ENCODE measurements around the gene RFXANK.
"Not testable (repeated sequence)": the region's sequence is repeated elsewhere in the genome, so short reads cannot be mapped to it uniquely, and the experiment has no call there.

The RFXANK gene

GRCh38 chr19:19206938-19207337 lies 14.9 kb downstream of the RFXANK start:
- DNase-seq = no peak

GRCh38 chr19:19207637-19208572 lies 15.8 kb downstream of the RFXANK start:
- DNase-seq = peak; percentile 73

GRCh38 chr19:19209372-19209771 lies 17.3 kb downstream of the RFXANK start:
- DNase-seq = no peak

GRCh38 chr19:19211499-19212420 lies 19.7 kb downstream of the RFXANK start, which contains the start of gene NCAN:
Gene NCAN (plus strand): TSS chr19:19211958. CDS start chr19:19216954, 4,996 bp downstream.
- DNase-seq = no peak

GRCh38 chr19:19212916-19213315 lies 20.9 kb downstream of the RFXANK start:
- no peak for DNase-seq

GRCh38 chr19:19213426-19214158 lies 21.5 kb downstream of the RFXANK start:
- DNase-seq = no peak

GRCh38 chr19:19214159-19214490 lies 22.1 kb downstream of the RFXANK start:
- no peak for DNase-seq

- DNase-seq = peak; percentile 76
Measured at GRCh38 chr19:19214892-19215291, 22.8 kb downstream of the RFXANK start.

- DNase-seq = no peak
Measured at GRCh38 chr19:19215792-19216191, 23.7 kb downstream of the RFXANK start.

GRCh38 chr19:19217099-19217498 lies 25.0 kb downstream of the RFXANK start:
- DNase-seq = peak; percentile 45

GRCh38 chr19:19218911-19219310 lies 26.9 kb downstream of the RFXANK start:
- no peak for DNase-seq

- DNase-seq = not testable (repeated sequence)
Measured at GRCh38 chr19:19221000-19221399, 28.9 kb downstream of the RFXANK start.

GRCh38 chr19:19223060-19223459 lies 31.0 kb downstream of the RFXANK start:
- no peak for DNase-seq

- DNase-seq = no peak
Measured at GRCh38 chr19:19223636-19224035, 31.6 kb downstream of the RFXANK start.

GRCh38 chr19:19224150-19224851 lies 32.2 kb downstream of the RFXANK start:
- DNase-seq = no peak

GRCh38 chr19:19224852-19225494 lies 32.9 kb downstream of the RFXANK start:
- DNase-seq = peak; percentile 93

- DNase-seq = no peak
Measured at GRCh38 chr19:19226204-19226603, 34.1 kb downstream of the RFXANK start.

GRCh38 chr19:19226663-19227062 lies 34.6 kb downstream of the RFXANK start:
- DNase-seq = no peak

GRCh38 chr19:19227217-19227616 lies 35.2 kb downstream of the RFXANK start:
- DNase-seq = no peak

- no peak for DNase-seq
Measured at GRCh38 chr19:19229701-19230100, 37.6 kb downstream of the RFXANK start.

- DNase-seq = no peak
Measured at GRCh38 chr19:19230999-19231398, 38.9 kb downstream of the RFXANK start.

- no peak for DNase-seq
Measured at GRCh38 chr19:19232261-19232721, 40.2 kb downstream of the RFXANK start.
